Panc1 (cell line): ENCODE results near the gene CALR. TPM values are rescaled to one million over a fixed set of nuclear protein-coding genes. Genes with fewer than 3 reads are reported as not detected.

Experiments
- ATAC-seq: fragments of 200-7000 bp; cut with Tn5 transposase; 2 replicates; pipeline ENCODE4 v1.9.1; 2020; ENCODE audit warnings: mild to moderate bottlenecking, moderate library complexity
- BruUV-seq: library from RNA; stranded (reverse); fragments of 400-500 nt; replicated peaks from 2 replicates; lab custom pipeline; 2021; lab: Mats Ljungman, UMichigan
- CTCF ChIA-PET: fragments of 300-600 bp; sonication (Branson Sonifier 250); formaldehyde crosslinking; loops from one replicate; lab custom pipeline; 2022; ENCODE audit warnings: antibody characterized with exemption; lab: Charles Lee
- POLR2A ChIA-PET: fragments of 300-600 bp; sonication (Branson Sonifier 250); formaldehyde crosslinking; loops from one replicate; lab custom pipeline; 2022; ENCODE audit warnings: antibody characterized with exemption; lab: Charles Lee
- DNase-seq: peaks from one replicate; pipeline ENCODE4 v3.0.0-alpha.2; 2010; ENCODE audit warnings: low read depth, low spot score
- H3K27ac ChIP-seq: 2 replicates; pipeline ENCODE4 v1.5.1; 2011; ENCODE audit warnings: mild to moderate bottlenecking, low read length, inconsistent platforms
- H3K27me3 ChIP-seq: fragments of 200-500 bp; sonication (Bioruptor generic); 2 replicates; pipeline ENCODE4 v1.6.0; 2014; ENCODE audit warnings: low read length, inconsistent platforms; ENCODE audit not compliant: control insufficient read depth, insufficient read depth
- H3K36me3 ChIP-seq: fragments of 200-500 bp; sonication (Bioruptor generic); 2 replicates; pipeline ENCODE4 v1.5.1; 2014; ENCODE audit warnings: inconsistent platforms, mild to moderate bottlenecking, low read length, moderate library complexity; ENCODE audit not compliant: control insufficient read depth, insufficient read depth
- H3K4me1 ChIP-seq: 2 replicates; pipeline ENCODE4 v1.5.1; 2011; ENCODE audit warnings: inconsistent platforms, mild to moderate bottlenecking, low read length, moderate library complexity; ENCODE audit not compliant: control insufficient read depth, insufficient read depth
- H3K4me3 ChIP-seq, 2 experiments: 2 replicates each; pipeline ENCODE4 v1.5.1; 2011 to 2012; ENCODE audit warnings: low read depth in 2 of 2, low read length in 2 of 2, mild to moderate bottlenecking in 2 of 2, inconsistent platforms in 1 of 2, moderate library complexity in 1 of 2
- H3K9me3 ChIP-seq: fragments of 200-500 bp; sonication (Bioruptor generic); 2 replicates; pipeline ENCODE4 v1.5.1; 2014; ENCODE audit warnings: low read depth, mild to moderate bottlenecking, inconsistent platforms, low read length, moderate library complexity; ENCODE audit not compliant: control insufficient read depth, insufficient read depth
- POLR2AphosphoS5 ChIP-seq: IDR thresholded peaks from 2 replicates; pipeline ENCODE4 v1.6.1; 2012; ENCODE audit warnings: mild to moderate bottlenecking, low read depth, low read length, moderate library complexity
- REST ChIP-seq, 2 experiments: IDR thresholded peaks; 2 replicates each; pipeline ENCODE4 v1.6.1; 2011 to 2012; ENCODE audit warnings: low read depth in 2 of 2, control low read depth in 1 of 2, low read length in 1 of 2, mild to moderate bottlenecking in 1 of 2, moderate library complexity in 1 of 2; ENCODE audit not compliant: insufficient read depth in 1 of 2
- SIN3A ChIP-seq: IDR thresholded peaks from 2 replicates; pipeline ENCODE4 v1.6.1; 2012; ENCODE audit warnings: low read depth, mild to moderate bottlenecking, low read length, moderate library complexity, borderline replicate concordance; ENCODE audit not compliant: insufficient read depth
- TCF7L2 ChIP-seq: IDR thresholded peaks from 2 replicates; pipeline ENCODE4 v1.6.1; 2011; ENCODE audit warnings: mild to moderate bottlenecking, low read depth, low read length, inconsistent platforms
- in situ Hi-C: cut with HindIII; loops from 2 replicates; pipeline ENCODE4 v1.10.0; 2016; ENCODE audit warnings: low sequenced_read_pairs, low pct_unique_long_range_greater_than_20kb
- intact Hi-C: fragments of 100-400 bp; cut with micrococcal nuclease; formaldehyde crosslinking; loops from one replicate; pipeline ENCODE4 v1.10.0; 2022; ENCODE audit not compliant: unreplicated experiment
- total RNA-seq: library from RNA; stranded (reverse); gene quantifications from one replicate; pipeline ENCODE4 v1.2.1, GENCODE V29; 2021; ENCODE audit not compliant: unreplicated experiment
- TF ChIP-seq, protein P1 (sequence below): fragments of 450-650 bp; IDR thresholded peaks from 2 replicates; pipeline ENCODE4 v1.5.1; 2017; ENCODE audit warnings: mild to moderate bottlenecking

The CALR gene
- total RNA-seq, 1 experiment from 2014 or later, result 1,060 TPM

- no TSS peak for BruUV-seq
These were observed 17.4 kb upstream of the CALR start for GRCh38 chr19:12921047-12921446.

GRCh38 chr19:12922959-12923358, 15.4 kb upstream of the CALR start:
- no peak for DNase-seq
- POLR2A ChIA-PET, result no interaction called here
- H3K4me1 ChIP-seq, result no peaks in the 10 kb centered on the region
- H3K9me3 ChIP-seq, result no peaks in the 10 kb centered on the region
- no peak overlapping the region for H3K4me3 ChIP-seq
- no peaks in the 10 kb centered on the region for H3K27me3 ChIP-seq
- CTCF ChIA-PET, result no interaction called here
- in situ Hi-C loops, result no loop called here
- TF ChIP-seq POLR2AphosphoS5 (no peak), SIN3A (no peak)
- H3K36me3 ChIP-seq, result peaks cover 5% of the 10 kb centered on the region
- no peak overlapping the region for H3K27ac ChIP-seq
- intact Hi-C loops, result no loop called here
- no TSS peak for BruUV-seq
- ATAC-seq, result no peak

More at GRCh38 chr19:12921047-12921446, 17.4 kb upstream of the CALR start:
- ChIA-PET CTCF (interaction anchor here (0.6 kb wide), 1 partner anchor 44 kb away, joined by 6 read pairs; no protein-coding TSS in a partner anchor), POLR2A (no interaction called here)
- TF ChIP-seq POLR2AphosphoS5, result no peak
- in situ Hi-C loops (no loop called here), intact Hi-C loops (no loop called here)
- Histone ChIP-seq H3K27me3 (no peaks in the 10 kb centered on the region), H3K9me3 (no peaks in the 10 kb centered on the region), H3K36me3 (peaks cover 5% of the 10 kb centered on the region; the same call in 1 of the 2 replicates), H3K4me3 (no peak overlapping the region), H3K27ac (no peak overlapping the region), H3K4me1 (no peaks in the 10 kb centered on the region)
- DNase-seq (no peak), ATAC-seq (no peak)

DNA sequence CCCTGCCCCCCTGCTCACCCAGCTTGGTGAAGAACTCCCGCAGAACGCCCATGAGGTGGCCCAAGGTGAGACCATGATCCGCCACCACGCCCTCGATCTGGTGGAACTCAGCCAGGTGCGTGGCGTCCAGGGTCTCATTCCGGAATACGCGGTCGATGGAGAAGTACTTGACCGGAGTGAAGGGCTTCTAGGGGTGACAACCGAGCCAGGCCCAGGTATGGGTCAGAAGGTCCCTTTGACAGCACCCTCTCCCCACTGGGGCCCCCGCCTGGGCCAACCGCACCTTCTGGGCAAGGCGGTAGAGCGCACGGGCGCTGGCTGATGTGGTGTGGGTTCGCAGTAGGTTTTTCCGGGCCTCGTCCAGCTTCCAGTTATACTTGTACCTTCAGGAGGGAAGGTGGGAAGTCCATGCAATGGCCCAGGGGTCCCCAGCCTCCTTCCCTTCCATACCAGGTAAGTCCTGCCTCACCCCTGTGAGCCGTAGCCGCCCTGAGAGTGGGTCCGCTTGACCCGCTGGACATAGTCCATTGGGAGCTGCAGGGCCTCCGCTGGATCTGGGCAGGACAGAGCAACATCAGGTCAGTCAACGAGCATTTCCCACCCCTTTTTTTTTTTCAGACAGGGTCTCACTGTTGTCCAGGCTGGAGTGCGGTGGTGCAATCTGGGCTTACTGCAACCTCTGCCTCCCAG, 13.6 kb upstream of the CALR start:
- Histone ChIP-seq H3K4me1 (no peaks in the 10 kb centered on the region), H3K27ac (no peak overlapping the region), H3K9me3 (no peaks in the 10 kb centered on the region), H3K4me3 (no peak overlapping the region), H3K36me3 (peaks cover 9% of the 10 kb centered on the region), H3K27me3 (no peaks in the 10 kb centered on the region)
- no TSS peak for BruUV-seq
- CTCF ChIA-PET, result no interaction called here
- DNase-seq (no peak), ATAC-seq (no peak)
- TF ChIP-seq REST (IDR thresholded peaks at IDR 0.05; ENCODE audit: insufficient read depth in 1 of 2, low read depth in 2 of 2, low read length in 1 of 2), result no peak
- no peak for TF ChIP-seq TCF7L2
- TF ChIP-seq POLR2AphosphoS5, result no peak
- TF ChIP-seq, protein P1, sequence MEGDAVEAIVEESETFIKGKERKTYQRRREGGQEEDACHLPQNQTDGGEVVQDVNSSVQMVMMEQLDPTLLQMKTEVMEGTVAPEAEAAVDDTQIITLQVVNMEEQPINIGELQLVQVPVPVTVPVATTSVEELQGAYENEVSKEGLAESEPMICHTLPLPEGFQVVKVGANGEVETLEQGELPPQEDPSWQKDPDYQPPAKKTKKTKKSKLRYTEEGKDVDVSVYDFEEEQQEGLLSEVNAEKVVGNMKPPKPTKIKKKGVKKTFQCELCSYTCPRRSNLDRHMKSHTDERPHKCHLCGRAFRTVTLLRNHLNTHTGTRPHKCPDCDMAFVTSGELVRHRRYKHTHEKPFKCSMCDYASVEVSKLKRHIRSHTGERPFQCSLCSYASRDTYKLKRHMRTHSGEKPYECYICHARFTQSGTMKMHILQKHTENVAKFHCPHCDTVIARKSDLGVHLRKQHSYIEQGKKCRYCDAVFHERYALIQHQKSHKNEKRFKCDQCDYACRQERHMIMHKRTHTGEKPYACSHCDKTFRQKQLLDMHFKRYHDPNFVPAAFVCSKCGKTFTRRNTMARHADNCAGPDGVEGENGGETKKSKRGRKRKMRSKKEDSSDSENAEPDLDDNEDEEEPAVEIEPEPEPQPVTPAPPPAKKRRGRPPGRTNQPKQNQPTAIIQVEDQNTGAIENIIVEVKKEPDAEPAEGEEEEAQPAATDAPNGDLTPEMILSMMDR, result no peak
- no peak for TF ChIP-seq SIN3A
- POLR2A ChIA-PET, result no interaction called here
- intact Hi-C loops (no loop called here), in situ Hi-C loops (no loop called here)
